ENCODE measurements around the gene PALLD.

GRCh38 chr4:168758351-168758876, 261.6 kb downstream of the PALLD start:
- TF ChIP-seq EZH2 (IDR thresholded peaks at IDR 0.05; ENCODE audit: borderline replicate concordance, insufficient read depth, low read length, poor library complexity, severe bottlenecking) (no peak), CTCF (IDR thresholded peaks at IDR 0.05; ENCODE audit: poor library complexity, severe bottlenecking) (no peak), RAD21 (conservative IDR thresholded peaks at IDR 0.05) (no peak), EP300 (conservative IDR thresholded peaks at IDR 0.05; ENCODE audit: poor library complexity, severe bottlenecking) (no peak), REST (IDR thresholded peaks at IDR 0.05; ENCODE audit: borderline replicate concordance) (no peak), POLR2AphosphoS5 (IDR thresholded peaks at IDR 0.05) (no peak), TAF1 (IDR thresholded peaks at IDR 0.05; ENCODE audit: low read depth) (no peak), SMC3 (conservative IDR thresholded peaks at IDR 0.05; ENCODE audit: poor library complexity) (no peak)
